Upper lobe of left lung (tissue), 6 donors: ENCODE data around the gene NASP. TPM values are rescaled to one million over a fixed set of nuclear protein-coding genes. Genes with fewer than 3 reads are reported as not detected.
"Not testable (repeated sequence)": the region's sequence is repeated elsewhere in the genome, so short reads cannot be mapped to it uniquely, and the experiment has no call there.

ENCODE experiments used
- ATAC-seq, 2 donors: fragments of 200-7000 bp; cut with Tn5 transposase; one replicate each; pipeline ENCODE4 v1.9.1; 2022; ENCODE audit warnings: mild to moderate bottlenecking in 2 of 2, moderate library complexity in 2 of 2; ENCODE audit not compliant: low FRiP score in 2 of 2
- DNase-seq, 2 donors: peaks; one replicate each; pipeline ENCODE4 v3.0.0-alpha.2; 2019 to 2020
- H3K27ac ChIP-seq, 4 donors: fragments of 200-600 bp; sonication (generic); one replicate each; pipeline ENCODE4 v1.5.1; 2016 to 2019
- H3K27me3 ChIP-seq, 4 donors: fragments of 200-600 bp; sonication (generic); one replicate each; pipeline ENCODE4 v1.5.1; 2017 to 2019
- H3K36me3 ChIP-seq, 4 donors: fragments of 200-600 bp; sonication (generic); one replicate each; pipeline ENCODE4 v1.5.1; 2016 to 2019
- H3K4me1 ChIP-seq, 4 donors: fragments of 200-600 bp; sonication (generic); one replicate each; pipeline ENCODE4 v1.5.1; 2018 to 2019
- H3K4me3 ChIP-seq, 4 donors: fragments of 200-600 bp; sonication (generic); one replicate each; pipeline ENCODE4 v1.5.1; 2017 to 2019; ENCODE audit warnings: mild to moderate bottlenecking in 2 of 4, moderate library complexity in 1 of 4
- H3K9me3 ChIP-seq, 4 donors: fragments of 200-600 bp; sonication (generic); one replicate each; pipeline ENCODE4 v1.5.1; 2018 to 2019
- CTCF ChIP-seq, 6 experiments: fragments of 450-650 bp in 4 of 6; fragments of 200-600 bp in 2 of 6; sonication (generic) in 2 of 6; IDR thresholded peaks; one replicate each; pipeline ENCODE4 v1.5.1; 2016 to 2019; ENCODE audit warnings: antibody characterized with exemption in 6 of 6
- EP300 ChIP-seq, 4 donors: sonication (generic); formaldehyde crosslinking; IDR thresholded peaks; one replicate each; pipeline ENCODE4 v1.5.1; 2017; ENCODE audit warnings: antibody characterized with exemption in 4 of 4, control low read depth in 2 of 4
- POLR2A ChIP-seq, 4 donors: fragments of 450-650 bp; IDR thresholded peaks; one replicate each; pipeline ENCODE4 v1.5.1; 2016 to 2017; ENCODE audit warnings: antibody characterized with exemption in 4 of 4, mild to moderate bottlenecking in 2 of 4
- POLR2AphosphoS5 ChIP-seq, 2 donors: sonication (generic); formaldehyde crosslinking; IDR thresholded peaks; one replicate each; pipeline ENCODE4 v1.5.1; 2017; ENCODE audit warnings: antibody characterized with exemption in 2 of 2
- WGBS, 2 donors: methylation state at CpG; one replicate each; pipeline ENCODE4 v1.1.5; 2017 to 2018; 5-methylcytosine and 5-hydroxymethylcytosine counted together
- total RNA-seq, 6 donors: library from RNA; depleted of rRNA in 4 of 6; stranded (reverse); fragments of >200 nt in 4 of 6; gene quantifications; one replicate each; pipeline versions ENCODE4 v1.1.0 to v1.2.1, GENCODE V29; 2016 to 2021
- donor health status: DM: no; HTN: no; CAD: no; lungs with moderate emphysema.
- donor health status: DM: no; HTN: yes; CAD: no; lungs with severe emphysema.

The NASP gene
- total RNA-seq, 6 donors from 2014 or later, result 43.5 to 94.3 (median 59.5) TPM

GRCh38 chr1:45589861-45590260 lies 6.0 kb downstream of the NASP start:
- 50 to 57% methylated on average over 1 of the region's 1 CpG for WGBS, 2 donors
- Histone ChIP-seq H3K4me1 (peaks cover 21 to 30% (median 27%) of the 10 kb centered on the region in 4 donors), H3K4me3 (peak overlapping the region in 1 of 4 donors; percentile 18), H3K27me3 (no peaks in the 10 kb centered on the region), H3K36me3 (peaks cover 0 to 37% (median 10%) of the 10 kb centered on the region in 4 donors), H3K9me3 (no peaks in the 10 kb centered on the region), H3K27ac (no peak overlapping the region)
- TF ChIP-seq CTCF (IDR thresholded peaks at IDR 0.05) (no peak), POLR2A (IDR thresholded peaks at IDR 0.05) (no peak), POLR2AphosphoS5 (IDR thresholded peaks at IDR 0.05) (no peak), EP300 (IDR thresholded peaks at IDR 0.05) (no peak)
- no peak for ATAC-seq
- DNase-seq, result no peak

GRCh38 chr1:45594412-45594811 lies 10.6 kb downstream of the NASP start:
- peaks cover 0 to 56% (median 10%) of the 10 kb centered on the region in 4 donors for H3K36me3 ChIP-seq
- WGBS, 2 donors, result 91 to 94% methylated on average over 4 of the region's 4 CpGs
- no peak for TF ChIP-seq POLR2AphosphoS5 (IDR thresholded peaks at IDR 0.05)

GRCh38 chr1:45596765-45597164 lies 12.9 kb downstream of the NASP start:
- H3K36me3 ChIP-seq, result peaks cover 0 to 51% (median 9%) of the 10 kb centered on the region in 4 donors
- H3K4me1 ChIP-seq, ATAC-seq, H3K9me3 ChIP-seq, H3K27me3 ChIP-seq, H3K4me3 ChIP-seq, DNase-seq, H3K27ac ChIP-seq: not testable (repeated sequence)
- 91 to 95% methylated on average over 7 to 8 of the region's 8 CpGs for WGBS, 2 donors

More at GRCh38 chr1:45594412-45594811, 10.6 kb downstream of the NASP start:
- H3K9me3 ChIP-seq, result no peaks in the 10 kb centered on the region
- H3K27me3 ChIP-seq, result no peaks in the 10 kb centered on the region
- no peak overlapping the region for H3K4me3 ChIP-seq
- DNase-seq, result no peak
- peaks cover 0 to 7% (median 4%) of the 10 kb centered on the region in 4 donors for H3K4me1 ChIP-seq
- no peak for ATAC-seq
- no peak overlapping the region for H3K27ac ChIP-seq

GRCh38 chr1:45604239-45604638 lies 20.4 kb downstream of the NASP start:
- WGBS, 2 donors, result 94 to 95% methylated on average over 2 of the region's 2 CpGs

GRCh38 chr1:45607404-45608074 lies 23.7 kb downstream of the NASP start:
- H3K4me3 ChIP-seq, result no peak overlapping the region
- ATAC-seq, result peak in 1 of 2 donors; percentile 63
- peaks cover 0 to 9% (median 9%) of the 10 kb centered on the region in 4 donors for H3K4me1 ChIP-seq
- peak overlapping the region in 3 of 4 donors; percentile 3 to 49 (median 42) for H3K27ac ChIP-seq
- no peak for DNase-seq
- no peaks in the 10 kb centered on the region for H3K9me3 ChIP-seq
- 71 to 77% methylated on average over 6 of the region's 6 CpGs for WGBS, 2 donors
- H3K36me3 ChIP-seq, result peaks cover 0 to 64% (median 24%) of the 10 kb centered on the region in 4 donors
- TF ChIP-seq POLR2A (IDR thresholded peaks at IDR 0.05) (no peak), POLR2AphosphoS5 (IDR thresholded peaks at IDR 0.05) (no peak), CTCF (IDR thresholded peaks at IDR 0.05) (no peak), EP300 (IDR thresholded peaks at IDR 0.05) (no peak)
- H3K27me3 ChIP-seq, result no peaks in the 10 kb centered on the region

More at GRCh38 chr1:45604239-45604638, 20.4 kb downstream of the NASP start:
- no peak for TF ChIP-seq EP300 (IDR thresholded peaks at IDR 0.05)
- no peak for TF ChIP-seq POLR2A (IDR thresholded peaks at IDR 0.05)
- TF ChIP-seq POLR2AphosphoS5 (IDR thresholded peaks at IDR 0.05), result no peak
- TF ChIP-seq CTCF (IDR thresholded peaks at IDR 0.05), result no peak
- ATAC-seq, result no peak
- Histone ChIP-seq H3K4me1 (peaks cover 0 to 9% (median 9%) of the 10 kb centered on the region in 4 donors), H3K9me3 (no peaks in the 10 kb centered on the region), H3K27ac (no peak overlapping the region), H3K36me3 (peaks cover 0 to 45% (median 14%) of the 10 kb centered on the region in 4 donors), H3K27me3 (no peaks in the 10 kb centered on the region), H3K4me3 (no peak overlapping the region)
- DNase-seq, result no peak
